Gastrocnemius medialis (tissue), 4 donors: Measurements from ENCODE around the gene MYLK3. TPM values are rescaled to one million over a fixed set of nuclear protein-coding genes. Genes with fewer than 3 reads are reported as not detected.
"Not testable (repeated sequence)": the region's sequence is repeated elsewhere in the genome, so short reads cannot be mapped to it uniquely, and the experiment has no call there.

Source experiments
- ATAC-seq, 2 donors: fragments of 150-250 bp; one replicate each; pipeline ENCODE4 v1.9.1; 2016
- DNase-seq, 2 donors: peaks; one replicate each; pipeline ENCODE4 v3.0.0-alpha.2; 2019
- H3K27ac ChIP-seq, 4 donors: fragments of 200-600 bp; sonication (generic); 1 replicate in 1 of 4; 2 replicates in 3 of 4; pipeline ENCODE4 v1.5.1; 2016 to 2018; ENCODE audit warnings: mild to moderate bottlenecking in 2 of 4, moderate library complexity in 1 of 4
- H3K27me3 ChIP-seq, 3 donors: fragments of 200-600 bp; sonication (generic) in 2 of 3; 1 replicate in 1 of 3; 2 replicates in 2 of 3; pipeline versions ENCODE4 v1.5.1 to v1.6.0; 2016 to 2019; ENCODE audit warnings: mild to moderate bottlenecking in 1 of 3, moderate library complexity in 1 of 3
- H3K36me3 ChIP-seq, 2 donors: fragments of 200-600 bp; sonication (generic) in 1 of 2; one replicate each; pipeline ENCODE4 v1.5.1; 2017 to 2018
- H3K4me1 ChIP-seq, 2 donors: fragments of 200-600 bp; sonication (generic) in 1 of 2; one replicate each; pipeline ENCODE4 v1.5.1; 2016 to 2017; ENCODE audit warnings: mild to moderate bottlenecking in 2 of 2
- H3K4me3 ChIP-seq, 4 donors: fragments of 200-600 bp; sonication (generic) in 3 of 4; 1 replicate in 1 of 4; 2 replicates in 3 of 4; pipeline ENCODE4 v1.5.1; 2016 to 2019; ENCODE audit warnings: mild to moderate bottlenecking in 2 of 4
- H3K9me3 ChIP-seq, 3 donors: fragments of 200-600 bp; sonication (generic) in 2 of 3; 1 replicate in 1 of 3; 2 replicates in 2 of 3; pipeline ENCODE4 v1.5.1; 2016 to 2019
- POLR2A ChIP-seq, 2 donors: fragments of 450-650 bp; IDR thresholded peaks; one replicate each; pipeline ENCODE4 v1.6.1; 2017; ENCODE audit warnings: antibody characterized with exemption in 2 of 2, mild to moderate bottlenecking in 2 of 2, moderate library complexity in 2 of 2
- in situ Hi-C, 4 donors: fragments of 200-750 bp; cut with MboI; loops; one replicate each; pipeline versions ENCODE4 v1.15.0 to v1.8.0; 2017; ENCODE audit warnings: low sequenced_read_pairs in 4 of 4
- intact Hi-C: fragments of 100-400 bp; cut with DNase I; formaldehyde crosslinking; loops from one replicate; pipeline ENCODE4 v1.15.1; 2023; ENCODE audit warnings: low total_unique reads
- total RNA-seq, 4 donors: library from RNA; depleted of rRNA; stranded (reverse); fragments of >200 nt; gene quantifications; one replicate each; pipeline versions ENCODE4 v1.1.0 to v1.2.3, GENCODE V29; 2016
- TF ChIP-seq, protein P1 (sequence below), 5 experiments: fragments of 450-650 bp in 3 of 5; fragments of 200-600 bp in 2 of 5; sonication (generic) in 2 of 5; IDR thresholded peaks in 4 of 5; conservative IDR thresholded peaks in 1 of 5; 1 replicate in 4 of 5; 2 replicates in 1 of 5; pipeline ENCODE4 v1.5.1; 2016 to 2019; ENCODE audit warnings: antibody characterized with exemption in 5 of 5, mild to moderate bottlenecking in 3 of 5, moderate library complexity in 3 of 5

Gene MYLK3
- total RNA-seq, 4 donors from 2014 or later: 2.4 to 9.2 (median 5.2) TPM

GRCh38 chr16:46785076-46785845 lies 37.1 kb upstream of the MYLK3 start:
- in situ Hi-C loops (no loop called here), intact Hi-C loops (no loop called here)
- H3K27ac ChIP-seq: no peak overlapping the region
- TF ChIP-seq, protein P1, sequence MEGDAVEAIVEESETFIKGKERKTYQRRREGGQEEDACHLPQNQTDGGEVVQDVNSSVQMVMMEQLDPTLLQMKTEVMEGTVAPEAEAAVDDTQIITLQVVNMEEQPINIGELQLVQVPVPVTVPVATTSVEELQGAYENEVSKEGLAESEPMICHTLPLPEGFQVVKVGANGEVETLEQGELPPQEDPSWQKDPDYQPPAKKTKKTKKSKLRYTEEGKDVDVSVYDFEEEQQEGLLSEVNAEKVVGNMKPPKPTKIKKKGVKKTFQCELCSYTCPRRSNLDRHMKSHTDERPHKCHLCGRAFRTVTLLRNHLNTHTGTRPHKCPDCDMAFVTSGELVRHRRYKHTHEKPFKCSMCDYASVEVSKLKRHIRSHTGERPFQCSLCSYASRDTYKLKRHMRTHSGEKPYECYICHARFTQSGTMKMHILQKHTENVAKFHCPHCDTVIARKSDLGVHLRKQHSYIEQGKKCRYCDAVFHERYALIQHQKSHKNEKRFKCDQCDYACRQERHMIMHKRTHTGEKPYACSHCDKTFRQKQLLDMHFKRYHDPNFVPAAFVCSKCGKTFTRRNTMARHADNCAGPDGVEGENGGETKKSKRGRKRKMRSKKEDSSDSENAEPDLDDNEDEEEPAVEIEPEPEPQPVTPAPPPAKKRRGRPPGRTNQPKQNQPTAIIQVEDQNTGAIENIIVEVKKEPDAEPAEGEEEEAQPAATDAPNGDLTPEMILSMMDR (IDR thresholded peaks at IDR 0.05 in 4 of 5, conservative IDR thresholded peaks at IDR 0.05 in 1 of 5): no peak
- TF ChIP-seq POLR2A (IDR thresholded peaks at IDR 0.05): no peak
- no peaks in the 10 kb centered on the region for H3K27me3 ChIP-seq
- ATAC-seq: no peak
- no peaks in the 10 kb centered on the region for H3K36me3 ChIP-seq
- DNase-seq: no peak
- no peaks in the 10 kb centered on the region for H3K4me1 ChIP-seq
- H3K4me3 ChIP-seq: no peak overlapping the region
- no peaks in the 10 kb centered on the region for H3K9me3 ChIP-seq

DNA sequence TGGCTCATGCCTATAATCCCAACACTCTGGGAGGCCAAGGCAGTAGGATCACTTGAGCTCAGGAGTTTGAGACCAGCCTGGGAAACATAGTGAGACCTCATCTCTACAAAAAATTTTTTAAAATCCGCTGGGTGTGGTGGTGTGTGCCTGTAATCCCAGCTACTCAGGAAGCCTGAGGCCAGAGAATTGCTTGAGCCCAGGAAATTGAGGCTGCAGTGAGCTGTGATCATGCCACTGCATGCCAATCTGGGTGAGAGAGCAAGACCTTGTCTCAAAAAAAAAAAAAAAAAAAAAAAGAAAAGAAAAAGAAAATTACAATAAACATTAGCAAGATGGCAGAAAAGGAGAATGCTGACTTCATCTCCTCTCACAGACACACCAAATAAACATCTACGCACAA lies 36.4 kb upstream of the MYLK3 start:
- H3K27me3 ChIP-seq, H3K4me3 ChIP-seq, DNase-seq, intact Hi-C loops, H3K4me1 ChIP-seq, in situ Hi-C loops, H3K27ac ChIP-seq, H3K9me3 ChIP-seq, ATAC-seq, H3K36me3 ChIP-seq: not testable (repeated sequence)

DNA sequence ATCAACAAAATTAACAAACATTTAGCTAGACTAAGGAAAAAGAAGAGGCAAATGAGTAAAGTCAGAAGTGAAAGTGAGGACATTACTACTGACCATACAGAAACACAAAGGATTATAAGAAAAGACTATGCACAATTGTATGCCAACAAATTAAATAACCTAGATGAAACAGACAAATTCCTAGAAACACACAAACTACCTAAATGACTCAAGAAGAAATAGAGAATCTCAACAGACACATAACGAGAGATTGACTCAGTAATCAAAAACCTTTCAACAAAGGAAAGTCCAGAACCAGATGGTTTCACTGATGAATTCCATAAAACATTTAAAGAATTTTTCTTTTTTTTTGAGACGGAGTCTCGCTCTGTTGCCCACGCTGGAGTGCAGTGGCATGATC lies 35.7 kb upstream of the MYLK3 start:
- TF ChIP-seq POLR2A (IDR thresholded peaks at IDR 0.05): no peak
- TF ChIP-seq, protein P1 (IDR thresholded peaks at IDR 0.05 in 4 of 5, conservative IDR thresholded peaks at IDR 0.05 in 1 of 5): no peak
- intact Hi-C loops: no loop called here

DNA sequence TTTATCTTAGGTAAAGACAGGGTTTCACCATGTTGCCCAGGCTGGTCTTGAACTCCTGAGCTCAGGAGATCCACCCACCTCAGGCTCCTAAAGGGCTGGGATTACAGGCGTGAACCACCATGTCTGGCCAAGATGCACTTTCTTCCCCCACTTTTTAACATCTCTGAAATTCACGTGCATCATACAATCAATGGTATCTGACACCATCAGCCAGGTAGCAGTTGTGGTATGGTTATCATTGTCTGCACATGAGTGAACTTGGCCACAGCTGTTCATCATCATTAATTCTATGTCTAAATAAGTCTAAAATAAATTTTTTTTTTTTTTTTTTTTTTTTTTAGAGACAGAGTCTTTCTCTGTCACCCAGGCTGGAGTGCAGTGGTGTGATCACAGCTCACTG lies 34.2 kb upstream of the MYLK3 start:
- Histone ChIP-seq H3K4me1 (no peaks in the 10 kb centered on the region), H3K36me3 (no peaks in the 10 kb centered on the region), H3K9me3 (no peaks in the 10 kb centered on the region), H3K27ac (no peak overlapping the region), H3K27me3 (no peaks in the 10 kb centered on the region), H3K4me3 (no peak overlapping the region)
- TF ChIP-seq, protein P1 (IDR thresholded peaks at IDR 0.05 in 4 of 5, conservative IDR thresholded peaks at IDR 0.05 in 1 of 5): no peak
- no peak for TF ChIP-seq POLR2A (IDR thresholded peaks at IDR 0.05)
- intact Hi-C loops (no loop called here), in situ Hi-C loops (no loop called here)
- ATAC-seq (no peak), DNase-seq (no peak)

More for the DNA sequence above, 35.7 kb upstream of the MYLK3 start:
- in situ Hi-C loops: no loop called here
- DNase-seq (no peak), ATAC-seq (no peak)
- Histone ChIP-seq H3K27me3 (no peaks in the 10 kb centered on the region), H3K4me3 (no peak overlapping the region), H3K36me3 (no peaks in the 10 kb centered on the region), H3K4me1 (no peaks in the 10 kb centered on the region), H3K27ac (no peak overlapping the region), H3K9me3 (no peaks in the 10 kb centered on the region)

DNA sequence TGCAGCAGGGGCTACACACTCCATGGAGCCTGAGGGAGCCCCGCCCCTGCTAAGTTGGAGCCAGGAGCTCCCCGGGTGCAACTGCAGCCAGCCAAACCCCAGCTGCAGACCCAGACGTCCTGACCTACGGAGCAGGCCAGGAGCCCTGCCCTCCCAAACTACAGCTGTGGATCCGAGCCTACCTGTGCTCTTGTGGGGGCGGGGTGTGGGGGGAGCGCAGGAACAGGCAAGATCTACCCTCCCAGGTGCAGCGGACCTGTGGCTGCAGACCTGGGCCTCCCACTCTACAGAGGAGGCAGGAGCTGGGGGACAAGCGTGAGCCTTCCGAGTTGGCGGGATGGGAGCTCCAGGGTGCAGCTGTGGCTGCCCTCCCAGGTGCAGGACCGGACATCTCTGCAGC lies 29.7 kb upstream of the MYLK3 start:
- intact Hi-C loops: no loop called here

More for the DNA sequence above, 29.7 kb upstream of the MYLK3 start:
- Histone ChIP-seq H3K27me3 (no peaks in the 10 kb centered on the region), H3K27ac (no peak overlapping the region), H3K4me3 (no peak overlapping the region), H3K4me1 (peaks cover 4 to 7% of the 10 kb centered on the region in 2 donors), H3K9me3 (no peaks in the 10 kb centered on the region), H3K36me3 (no peaks in the 10 kb centered on the region)
- no peak for ATAC-seq
- no peak for TF ChIP-seq POLR2A (IDR thresholded peaks at IDR 0.05)
- TF ChIP-seq, protein P1 (IDR thresholded peaks at IDR 0.05 in 4 of 5, conservative IDR thresholded peaks at IDR 0.05 in 1 of 5): no peak
- no peak for DNase-seq
- in situ Hi-C loops: no loop called here
